ENCODE results near the gene NANOS1.
A peak's percentile ranks its signal among the peaks of the same experiment; 100 is the strongest.
"Not testable (repeated sequence)": the region's sequence is repeated elsewhere in the genome, so short reads cannot be mapped to it uniquely, and the experiment has no call there.

The NANOS1 gene

GRCh38 chr10:119020627-119020946, 8.9 kb upstream of the NANOS1 start:
- DNase-seq = no peak

GRCh38 chr10:119022846-119023552, 6.5 kb upstream of the NANOS1 start:
- no peak for DNase-seq

- DNase-seq = no peak
Observed at GRCh38 chr10:119023553-119023868, 6.0 kb upstream of the NANOS1 start.

GRCh38 chr10:119024882-119025281, 4.6 kb upstream of the NANOS1 start:
- DNase-seq = no peak

GRCh38 chr10:119025336-119025735, 4.2 kb upstream of the NANOS1 start:
- DNase-seq = no peak

GRCh38 chr10:119025776-119026175, 3.7 kb upstream of the NANOS1 start:
- DNase-seq = no peak

- DNase-seq = no peak
Observed at GRCh38 chr10:119026301-119027110, 3.0 kb upstream of the NANOS1 start.

- DNase-seq = not testable (repeated sequence)
Observed at GRCh38 chr10:119028445-119028899, 1.0 kb upstream of the NANOS1 start.

- peak; percentile 83 to 86 for DNase-seq
Observed at GRCh38 chr10:119028900-119029612, 458 bp upstream of the NANOS1 start.

- DNase-seq = peak; percentile 21
Observed at GRCh38 chr10:119030421-119031250, 1.1 kb downstream of the NANOS1 start.

- no peak for DNase-seq
Observed at GRCh38 chr10:119031496-119032059, 2.1 kb downstream of the NANOS1 start.

GRCh38 chr10:119039161-119039560, 9.6 kb downstream of the NANOS1 start:
- DNase-seq = no peak

GRCh38 chr10:119041326-119041725, 11.8 kb downstream of the NANOS1 start:
- DNase-seq = no peak

- DNase-seq = no peak
Observed at GRCh38 chr10:119042169-119042568, 12.7 kb downstream of the NANOS1 start.

GRCh38 chr10:119045561-119045960, 16.0 kb downstream of the NANOS1 start:
- no peak for DNase-seq

GRCh38 chr10:119049361-119049760, 19.8 kb downstream of the NANOS1 start:
- no peak for DNase-seq

GRCh38 chr10:119049777-119050176, 20.3 kb downstream of the NANOS1 start:
- no peak for DNase-seq

GRCh38 chr10:119051775-119052174, 22.3 kb downstream of the NANOS1 start:
- no peak for DNase-seq

- no peak for DNase-seq
Observed at GRCh38 chr10:119055472-119055871, 26.0 kb downstream of the NANOS1 start.

GRCh38 chr10:119058010-119058409, 28.5 kb downstream of the NANOS1 start:
- no peak for DNase-seq

- DNase-seq = no peak
Observed at GRCh38 chr10:119059557-119059956, 30.0 kb downstream of the NANOS1 start.

- DNase-seq = no peak
Observed at GRCh38 chr10:119060107-119060506, 30.6 kb downstream of the NANOS1 start.

GRCh38 chr10:119061352-119061751, 31.8 kb downstream of the NANOS1 start:
- DNase-seq = no peak
